BJ (cell line): ENCODE data around the gene AFF3. TPM values are rescaled to one million over a fixed set of nuclear protein-coding genes. Genes with fewer than 3 reads are reported as not detected.
"Not testable (repeated sequence)": the region's sequence is repeated elsewhere in the genome, so short reads cannot be mapped to it uniquely, and the experiment has no call there.

Experiments
- CTCF ChIA-PET: fragments of 350-600 bp; formaldehyde crosslinking; extraction: SDS; loops from one replicate; lab custom pipeline; 2021; ENCODE audit warnings: antibody characterized with exemption, inconsistent platforms; lab: Yijun Ruan, JAX
- POLR2A ChIA-PET: fragments of 300-600 bp; sonication (Branson Sonifier 250); formaldehyde crosslinking; extraction: SDS; loops from one replicate; lab custom pipeline; 2021; ENCODE audit warnings: antibody characterized with exemption; lab: Charles Lee
- DNase-seq: peaks from one replicate; pipeline ENCODE4 v3.0.0-alpha.2; 2011; ENCODE audit warnings: low read depth
- H3K27me3 ChIP-seq: 2 replicates; pipeline ENCODE4 v1.6.0; 2011; ENCODE audit warnings: low read length; ENCODE audit not compliant: control insufficient read depth, insufficient read depth
- H3K36me3 ChIP-seq: 2 replicates; pipeline ENCODE4 v1.5.1; 2011; ENCODE audit warnings: low read length; ENCODE audit not compliant: control insufficient read depth, insufficient read depth
- H3K4me3 ChIP-seq: 2 replicates; pipeline ENCODE4 v1.5.1; 2011; ENCODE audit warnings: low read depth, mild to moderate bottlenecking, control low read depth, low read length
- CTCF ChIP-seq: IDR thresholded peaks from 2 replicates; pipeline ENCODE4 v1.5.1; 2011; ENCODE audit warnings: low read depth, mild to moderate bottlenecking, control low read depth, inconsistent platforms, low read length, moderate library complexity; ENCODE audit not compliant: insufficient read depth
- polyA plus RNA-seq: library from polyadenylated mRNA; depleted of rRNA; stranded (reverse); fragments of >200 nt; gene quantifications from 2 replicates; pipeline ENCODE4 v1.2.3, GENCODE V29; 2011

Gene AFF3
- polyA plus RNA-seq, 1 experiment = 11.5 TPM

- DNase-seq = no peak
- no peak for TF ChIP-seq CTCF
- Histone ChIP-seq H3K36me3 (no peaks in the 10 kb centered on the region), H3K4me3 (no peak overlapping the region), H3K27me3 (no peaks in the 10 kb centered on the region)
- ChIA-PET POLR2A (no interaction called here), CTCF (interaction anchor here (2.5 kb wide), 1 partner anchor 8 kb away, joined by 7 read pairs; no protein-coding TSS in a partner anchor)
These were observed 363.1 kb downstream of the AFF3 start for GRCh38 chr2:99779276-99779675.

GRCh38 chr2:99777656-99778290 is 364.6 kb downstream of the AFF3 start:
- no peak for DNase-seq
- H3K4me3 ChIP-seq = no peak overlapping the region
- H3K27me3 ChIP-seq = no peaks in the 10 kb centered on the region
- no peaks in the 10 kb centered on the region for H3K36me3 ChIP-seq
- ChIA-PET CTCF (interaction anchor here (2.5 kb wide), 1 partner anchor 10 kb away, joined by 7 read pairs; no protein-coding TSS in a partner anchor), POLR2A (no interaction called here)
- no peak for TF ChIP-seq CTCF

- no peak for TF ChIP-seq CTCF
- Histone ChIP-seq H3K27me3 (no peaks in the 10 kb centered on the region), H3K36me3 (no peaks in the 10 kb centered on the region), H3K4me3 (no peak overlapping the region)
- no peak for DNase-seq
- POLR2A ChIA-PET = no interaction called here
- CTCF ChIA-PET = no interaction called here
These were observed 365.3 kb downstream of the AFF3 start for GRCh38 chr2:99776906-99777646.

GRCh38 chr2:99776206-99776905 is 366.0 kb downstream of the AFF3 start:
- H3K27me3 ChIP-seq = no peaks in the 10 kb centered on the region
- H3K4me3 ChIP-seq = no peak overlapping the region
- no peaks in the 10 kb centered on the region for H3K36me3 ChIP-seq
- ChIA-PET CTCF (no interaction called here), POLR2A (no interaction called here)
- no peak for TF ChIP-seq CTCF
- DNase-seq = no peak

GRCh38 chr2:99775585-99775984 is 366.8 kb downstream of the AFF3 start:
- ChIA-PET POLR2A (no interaction called here), CTCF (no interaction called here)
- H3K27me3 ChIP-seq = no peaks in the 10 kb centered on the region
- no peak for TF ChIP-seq CTCF
- H3K4me3 ChIP-seq = no peak overlapping the region
- peak; percentile 60 for DNase-seq
- H3K36me3 ChIP-seq = no peaks in the 10 kb centered on the region

- H3K27me3 ChIP-seq, H3K4me3 ChIP-seq, POLR2A ChIA-PET, H3K36me3 ChIP-seq, CTCF ChIA-PET, DNase-seq: not testable (repeated sequence)
These were observed 368.7 kb downstream of the AFF3 start for GRCh38 chr2:99773642-99774041.
